Fibroblast of pulmonary artery (primary cell): ENCODE data around the gene FANCI.

Experiments
- DNase-seq: peaks from one replicate; pipeline ENCODE4 v3.0.0-alpha.2; 2010; ENCODE audit warnings: low read depth
- H3K4me3 ChIP-seq: replicated peaks from 2 replicates; pipeline ENCODE4 v1.5.1; 2011; ENCODE audit warnings: low read depth, mild to moderate bottlenecking, control low read depth, low read length, moderate library complexity
- TF ChIP-seq, protein P1 (sequence below): IDR thresholded peaks from 2 replicates; pipeline ENCODE4 v1.5.1; 2011; ENCODE audit warnings: mild to moderate bottlenecking, control low read depth, low read length, inconsistent platforms; ENCODE audit errors: missing control alignments

Gene FANCI

DNA sequence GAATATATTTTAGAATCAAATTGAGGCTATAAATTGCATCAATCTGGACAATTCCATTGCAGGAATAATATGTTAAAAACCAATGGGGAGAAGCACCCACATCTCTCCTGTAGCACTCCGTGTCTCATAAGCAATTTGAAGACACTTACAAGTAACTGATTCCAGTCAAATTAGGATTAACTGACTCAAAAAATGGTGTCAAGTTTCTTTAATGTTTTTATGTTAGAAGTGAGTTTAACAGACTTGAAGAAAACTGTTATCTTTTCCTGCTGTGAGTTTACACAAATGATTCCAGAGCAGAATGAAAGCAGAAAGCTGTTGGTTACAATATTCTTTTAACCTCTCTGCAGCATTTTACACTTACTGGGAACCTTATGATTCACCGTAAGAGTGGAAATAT is 45.6 kb upstream of the FANCI start:
- DNase-seq = no peak
- TF ChIP-seq, protein P1, sequence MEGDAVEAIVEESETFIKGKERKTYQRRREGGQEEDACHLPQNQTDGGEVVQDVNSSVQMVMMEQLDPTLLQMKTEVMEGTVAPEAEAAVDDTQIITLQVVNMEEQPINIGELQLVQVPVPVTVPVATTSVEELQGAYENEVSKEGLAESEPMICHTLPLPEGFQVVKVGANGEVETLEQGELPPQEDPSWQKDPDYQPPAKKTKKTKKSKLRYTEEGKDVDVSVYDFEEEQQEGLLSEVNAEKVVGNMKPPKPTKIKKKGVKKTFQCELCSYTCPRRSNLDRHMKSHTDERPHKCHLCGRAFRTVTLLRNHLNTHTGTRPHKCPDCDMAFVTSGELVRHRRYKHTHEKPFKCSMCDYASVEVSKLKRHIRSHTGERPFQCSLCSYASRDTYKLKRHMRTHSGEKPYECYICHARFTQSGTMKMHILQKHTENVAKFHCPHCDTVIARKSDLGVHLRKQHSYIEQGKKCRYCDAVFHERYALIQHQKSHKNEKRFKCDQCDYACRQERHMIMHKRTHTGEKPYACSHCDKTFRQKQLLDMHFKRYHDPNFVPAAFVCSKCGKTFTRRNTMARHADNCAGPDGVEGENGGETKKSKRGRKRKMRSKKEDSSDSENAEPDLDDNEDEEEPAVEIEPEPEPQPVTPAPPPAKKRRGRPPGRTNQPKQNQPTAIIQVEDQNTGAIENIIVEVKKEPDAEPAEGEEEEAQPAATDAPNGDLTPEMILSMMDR = no peak
- no peak overlapping the region for H3K4me3 ChIP-seq

DNA sequence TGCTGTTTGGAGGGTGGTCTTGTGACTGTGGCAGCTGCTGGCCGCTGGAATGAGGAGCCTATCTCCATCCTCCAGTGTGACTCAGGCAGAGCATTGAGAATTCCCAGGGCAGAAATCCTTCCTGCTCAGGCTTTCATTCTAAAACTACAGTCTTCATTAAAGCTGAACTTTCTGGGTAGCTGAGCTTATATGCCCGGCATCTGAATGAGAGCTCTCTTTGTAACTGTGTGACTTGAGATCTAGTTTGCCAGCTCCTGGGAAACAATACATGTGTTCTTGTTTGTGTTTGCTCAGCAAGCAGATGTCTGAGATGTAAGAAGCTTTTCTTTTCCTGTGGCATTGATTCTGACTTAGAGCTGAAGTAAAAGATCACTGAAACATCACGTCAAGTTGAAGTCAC is 44.8 kb upstream of the FANCI start:
- no peak for DNase-seq
- H3K4me3 ChIP-seq = no peak overlapping the region
- TF ChIP-seq, protein P1 = no peak

DNA sequence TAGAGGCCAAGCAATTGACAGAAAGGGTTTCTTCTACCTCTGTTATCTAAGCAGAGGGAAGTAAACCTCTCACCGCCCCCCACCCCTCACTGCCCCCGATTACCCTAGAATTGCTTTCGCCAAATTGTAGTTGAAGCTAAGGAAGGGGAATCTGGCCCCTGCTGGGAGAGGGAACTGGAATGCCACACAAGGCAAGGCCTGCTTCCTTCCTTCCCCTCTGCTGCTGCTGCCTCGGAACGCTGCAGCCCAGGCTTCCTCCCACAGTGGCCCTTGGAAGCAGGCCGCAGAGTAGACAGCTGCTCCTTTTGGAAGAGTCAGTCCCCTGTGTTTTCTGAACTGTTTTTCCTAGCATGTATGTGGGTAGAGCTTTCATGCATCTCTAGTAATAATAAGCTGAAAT is 44.0 kb upstream of the FANCI start:
- TF ChIP-seq, protein P1 = no peak
- no peak for DNase-seq
- no peak overlapping the region for H3K4me3 ChIP-seq

DNA sequence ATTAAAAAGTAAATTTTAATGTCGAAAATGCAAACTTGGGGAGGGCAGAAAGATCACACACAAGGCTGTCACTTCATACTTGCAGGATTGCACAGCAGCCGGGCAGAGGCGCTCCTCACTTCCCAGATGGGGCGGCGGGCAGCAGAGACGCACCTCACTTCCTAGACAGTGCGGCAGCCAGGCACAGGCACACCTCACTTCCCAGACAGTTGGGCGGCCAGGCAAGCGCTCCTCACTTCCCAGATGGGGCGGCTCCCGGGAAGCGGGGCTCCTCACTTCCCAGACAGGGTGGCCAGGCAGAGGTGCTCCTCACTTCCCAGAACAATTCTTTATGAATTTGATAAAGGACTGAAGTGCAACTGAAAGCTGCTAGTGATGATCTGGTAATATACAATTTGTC is 43.6 kb upstream of the FANCI start:
- TF ChIP-seq, protein P1 = no peak
- no peak for DNase-seq

DNA sequence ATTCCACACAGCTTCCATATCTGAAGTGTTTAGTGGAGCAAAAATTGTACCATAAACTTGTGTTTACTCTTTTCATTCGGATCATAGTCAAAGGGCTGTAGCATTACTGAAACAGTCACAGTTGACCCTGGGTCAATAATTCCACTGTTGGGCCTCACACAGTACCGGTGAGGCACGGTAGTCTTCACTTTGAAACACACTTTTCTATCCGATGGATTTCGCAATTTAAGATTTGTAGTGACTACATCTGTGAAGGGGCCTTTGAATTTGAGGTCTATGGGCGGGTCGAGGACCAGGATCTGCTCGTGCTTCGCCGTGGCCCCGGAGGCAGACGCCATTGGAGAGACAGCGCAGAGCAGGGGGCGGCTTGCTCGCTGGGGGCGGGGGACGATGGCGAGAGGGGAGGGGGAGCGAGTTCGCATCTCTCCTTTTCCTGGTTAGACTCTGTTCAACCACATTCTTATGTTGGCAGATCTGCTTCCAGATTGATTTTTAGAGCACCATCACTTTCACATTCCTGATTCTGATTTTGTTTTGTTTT is 42.2 kb upstream of the FANCI start:
- H3K4me3 ChIP-seq = no peak overlapping the region
- DNase-seq = no peak
- TF ChIP-seq, protein P1 = no peak

More for the DNA sequence above, 43.6 kb upstream of the FANCI start:
- no peak overlapping the region for H3K4me3 ChIP-seq

DNA sequence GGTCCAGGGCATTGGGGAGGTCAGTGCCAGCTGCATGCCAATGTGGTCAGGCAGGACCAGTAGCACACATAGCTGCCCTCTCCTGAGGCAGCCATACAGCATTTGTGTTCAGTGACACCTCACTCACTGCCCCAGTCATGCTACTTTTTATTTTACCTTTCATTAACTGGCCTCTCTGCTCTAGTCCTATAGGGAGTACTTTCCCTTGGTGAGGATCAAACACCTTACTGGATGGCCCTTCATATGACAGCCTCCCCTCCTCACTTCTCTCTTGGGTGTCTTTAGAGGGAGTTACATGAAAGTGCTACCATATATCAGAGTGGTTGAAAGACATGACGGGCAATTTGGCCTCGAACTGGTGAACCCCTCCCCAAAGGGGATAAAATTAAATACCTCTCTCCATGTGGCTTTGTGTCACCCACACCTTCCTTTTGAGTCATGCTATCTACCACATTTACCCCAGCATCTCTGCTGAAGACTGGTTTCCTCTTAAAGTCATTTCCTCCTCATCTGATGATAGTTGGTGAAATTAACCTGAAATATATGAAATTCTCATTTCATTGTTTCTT is 40.0 kb upstream of the FANCI start:
- TF ChIP-seq, protein P1 = no peak
- H3K4me3 ChIP-seq = no peak overlapping the region
- DNase-seq = no peak

DNA sequence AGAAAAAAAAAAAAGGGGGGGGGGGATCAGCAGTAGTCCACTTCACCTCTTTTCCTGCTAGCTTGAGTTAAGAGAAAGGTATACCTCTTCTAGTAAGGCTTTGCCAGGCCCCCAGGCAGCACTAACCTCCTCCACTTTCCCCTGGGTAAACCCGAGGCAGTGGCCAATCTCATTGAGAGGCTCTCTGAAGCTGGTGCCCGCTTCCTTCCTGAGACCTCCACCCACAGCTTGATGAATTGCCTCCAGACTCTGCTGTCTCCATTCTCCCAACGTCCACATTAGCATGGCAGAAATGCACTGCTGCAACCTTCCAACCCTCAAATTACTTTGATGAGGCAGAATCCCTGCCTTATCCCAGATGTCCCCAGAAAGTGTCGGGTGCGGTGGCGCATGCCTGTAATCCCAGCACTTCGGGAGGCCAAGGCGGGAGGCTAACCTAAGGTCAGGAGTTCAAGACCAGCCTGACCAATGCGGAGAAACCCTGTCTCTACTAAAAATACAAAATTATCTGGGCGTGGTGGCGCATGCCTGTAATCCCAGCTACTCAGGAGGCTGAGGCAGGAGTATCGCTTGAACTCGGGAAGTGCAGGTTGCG is 37.7 kb upstream of the FANCI start:
- TF ChIP-seq, protein P1 = no peak
- DNase-seq = no peak
- no peak overlapping the region for H3K4me3 ChIP-seq
